ENCODE data around the gene RFX6. TPM values are rescaled to one million over a fixed set of nuclear protein-coding genes. Genes with fewer than 3 reads are reported as not detected.

Gene RFX6
- total and polyA plus RNA-seq, 10 of the 15 experiments (the other 5 are each of a cell fraction or from before 2014, with no cell fraction given) = not detected

DNA sequence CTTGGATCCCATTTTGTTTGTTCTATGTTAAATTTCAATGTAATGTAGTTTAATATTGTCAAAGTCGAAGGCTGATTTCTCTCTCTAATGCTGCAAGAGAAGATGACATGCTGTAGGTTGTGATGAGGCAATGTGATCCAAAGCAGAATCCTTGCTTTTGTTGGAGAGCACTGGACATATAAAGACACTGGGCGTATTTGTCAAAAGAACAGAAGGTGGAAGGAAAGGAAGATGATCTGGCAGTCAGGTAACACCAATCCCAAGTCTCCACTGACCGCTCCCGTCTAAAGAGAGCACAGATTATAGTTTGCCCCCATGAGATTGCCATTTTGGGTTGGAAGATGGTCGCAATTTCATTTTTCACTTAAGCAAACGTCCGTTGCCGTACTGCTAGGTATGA lies 935 bp upstream of the RFX6 start (continued):
- TF ChIP-seq PAX5 (IDR thresholded peaks at IDR 0.05; ENCODE audit: borderline replicate concordance, low read depth, low read length) (no peak), CBX3 (IDR thresholded peaks at IDR 0.05; ENCODE audit: borderline replicate concordance, low read depth) (no peak), ZNF217 (IDR thresholded peaks at IDR 0.05) (no peak), NFIC (IDR thresholded peaks at IDR 0.05; ENCODE audit: low read depth, low read length) (no peak), SREBF1 (IDR thresholded peaks at IDR 0.05; ENCODE audit: low read length) (no peak), CHD4 (IDR thresholded peaks at IDR 0.05) (no peak), IKZF2 (IDR thresholded peaks at IDR 0.05) (no peak)

DNA sequence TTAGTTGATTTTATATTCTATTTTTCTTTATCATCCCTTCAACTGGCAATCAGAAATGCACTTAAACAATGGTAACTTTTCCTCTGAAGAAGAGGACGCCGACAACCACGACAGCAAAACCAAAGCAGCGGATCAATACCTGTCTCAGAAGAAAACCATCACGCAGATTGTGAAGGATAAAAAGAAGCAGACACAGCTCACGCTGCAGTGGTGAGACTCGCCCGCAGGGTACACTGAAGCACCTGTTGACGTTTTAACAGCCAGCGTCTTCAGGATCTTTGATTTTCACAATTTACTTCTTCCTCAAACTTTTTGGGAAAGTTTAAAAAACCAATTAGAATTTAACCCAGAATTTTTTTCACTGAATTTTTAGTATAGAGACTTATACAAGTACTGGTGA lies 701 bp downstream of the RFX6 start:
- Histone ChIP-seq H3K9me3 (replicated peaks; ENCODE audit: control insufficient read depth, insufficient read depth, low read length) (no peaks in the 10 kb centered on the region), H3K9ac (ENCODE audit: control insufficient read depth, insufficient read depth, low read length) (no peak overlapping the region), H3K4me1 (ENCODE audit: control insufficient read depth, insufficient read depth, low read length) (no peaks in the 10 kb centered on the region), H3K4me2 (ENCODE audit: control insufficient read depth, insufficient read depth) (no peak overlapping the region), H3K4me3 (no peak overlapping the region), H2AFZ (ENCODE audit: control insufficient read depth, low read depth, low read length) (no peak overlapping the region), H3K27me3 (replicated peaks in 1 of 2; ENCODE audit: control insufficient read depth in 2 of 2, insufficient read depth in 2 of 2, low read length in 1 of 2) (peaks cover 3 to 8% of the 10 kb centered on the region in 2 experiments), H3K36me3 (ENCODE audit: control insufficient read depth in 2 of 2, insufficient read depth in 2 of 2, low read length in 1 of 2) (no peaks in the 10 kb centered on the region), H4K20me1 (ENCODE audit: control insufficient read depth, insufficient read depth) (no peaks in the 10 kb centered on the region), H3K79me2 (ENCODE audit: control insufficient read depth, insufficient read depth, low read length) (no peaks in the 10 kb centered on the region), H3K27ac (ENCODE audit: control insufficient read depth, insufficient read depth) (no peak overlapping the region)
- in situ Hi-C loops (cut with MboI) = no loop called here
- FAIRE-seq (no peak), DNase-seq (ENCODE audit: low read depth, low spot score) (no peak), ATAC-seq (no peak)
- RAD21 ChIA-PET (ENCODE audit: unreplicated experiment) = no interaction called here
- TF ChIP-seq, protein P1, sequence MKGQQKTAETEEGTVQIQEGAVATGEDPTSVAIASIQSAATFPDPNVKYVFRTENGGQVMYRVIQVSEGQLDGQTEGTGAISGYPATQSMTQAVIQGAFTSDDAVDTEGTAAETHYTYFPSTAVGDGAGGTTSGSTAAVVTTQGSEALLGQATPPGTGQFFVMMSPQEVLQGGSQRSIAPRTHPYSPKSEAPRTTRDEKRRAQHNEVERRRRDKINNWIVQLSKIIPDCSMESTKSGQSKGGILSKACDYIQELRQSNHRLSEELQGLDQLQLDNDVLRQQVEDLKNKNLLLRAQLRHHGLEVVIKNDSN (IDR thresholded peaks at IDR 0.05; ENCODE audit: borderline replicate concordance, extremely low read length, insufficient read depth, low read depth, low read length) = no peak
- no peak for TF ChIP-seq KLF5 (IDR thresholded peaks at IDR 0.05; ENCODE audit: partially characterized antibody)
- no peak for TF ChIP-seq NRF1 (conservative IDR thresholded peaks at IDR 0.05; ENCODE audit: low read depth, low read length)
- TF ChIP-seq GABPA (IDR thresholded peaks at IDR 0.05; ENCODE audit: low read depth) = no peak
- no peak for TF ChIP-seq SMAD1 (IDR thresholded peaks at IDR 0.05; ENCODE audit: low read depth, partially characterized antibody)
- no peak for TF ChIP-seq SUPT20H (IDR thresholded peaks at IDR 0.05; ENCODE audit: borderline replicate concordance, control insufficient read depth, low read depth, low read length)
- TF ChIP-seq STAT1 (conservative IDR thresholded peaks at IDR 0.05) = no peak
- no TSS peak for BruUV-seq (replicated peaks)
- intact Hi-C loops (cut with micrococcal nuclease; ENCODE audit: unreplicated experiment) = no loop called here
- 6% methylated on average over 10 of the region's 10 CpGs for WGBS (ENCODE audit: insufficient coverage, insufficient replicate concordance, low lambda C conversion rate, missing lambda C conversion rate)
- CTCF ChIA-PET = no interaction called here
- POLR2A ChIA-PET = no interaction called here
- SMC1A ChIA-PET (ENCODE audit: uncharacterized antibody, unreplicated experiment) = no interaction called here

All from GM12878 (cell line).